ENCODE data around the gene CHKA.

GRCh38 chr11:68035266-68035876, 85.8 kb downstream of the CHKA start:
- TF ChIP-seq PYGO2 (tag; IDR thresholded peaks at IDR 0.05), result no peak
- TF ChIP-seq ZNF444 (CRISPR knock-in tag; IDR thresholded peaks at IDR 0.05), result no peak
- TF ChIP-seq CHD2 (IDR thresholded peaks at IDR 0.05; ENCODE audit: low read depth, low read length), result no peak
- TF ChIP-seq FOXJ3 (CRISPR knock-in tag; IDR thresholded peaks at IDR 0.05), result no peak
- TF ChIP-seq, protein P1, sequence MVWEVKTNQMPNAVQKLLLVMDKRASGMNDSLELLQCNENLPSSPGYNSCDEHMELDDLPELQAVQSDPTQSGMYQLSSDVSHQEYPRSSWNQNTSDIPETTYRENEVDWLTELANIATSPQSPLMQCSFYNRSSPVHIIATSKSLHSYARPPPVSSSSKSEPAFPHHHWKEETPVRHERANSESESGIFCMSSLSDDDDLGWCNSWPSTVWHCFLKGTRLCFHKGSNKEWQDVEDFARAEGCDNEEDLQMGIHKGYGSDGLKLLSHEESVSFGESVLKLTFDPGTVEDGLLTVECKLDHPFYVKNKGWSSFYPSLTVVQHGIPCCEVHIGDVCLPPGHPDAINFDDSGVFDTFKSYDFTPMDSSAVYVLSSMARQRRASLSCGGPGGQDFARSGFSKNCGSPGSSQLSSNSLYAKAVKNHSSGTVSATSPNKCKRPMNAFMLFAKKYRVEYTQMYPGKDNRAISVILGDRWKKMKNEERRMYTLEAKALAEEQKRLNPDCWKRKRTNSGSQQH (CRISPR knock-in tag; IDR thresholded peaks at IDR 0.05), result no peak
- no peak for TF ChIP-seq CEBPB (tag; IDR thresholded peaks at IDR 0.05)
- no peak for TF ChIP-seq PHF20 (IDR thresholded peaks at IDR 0.05; ENCODE audit: partially characterized antibody)
- TF ChIP-seq, protein P2, sequence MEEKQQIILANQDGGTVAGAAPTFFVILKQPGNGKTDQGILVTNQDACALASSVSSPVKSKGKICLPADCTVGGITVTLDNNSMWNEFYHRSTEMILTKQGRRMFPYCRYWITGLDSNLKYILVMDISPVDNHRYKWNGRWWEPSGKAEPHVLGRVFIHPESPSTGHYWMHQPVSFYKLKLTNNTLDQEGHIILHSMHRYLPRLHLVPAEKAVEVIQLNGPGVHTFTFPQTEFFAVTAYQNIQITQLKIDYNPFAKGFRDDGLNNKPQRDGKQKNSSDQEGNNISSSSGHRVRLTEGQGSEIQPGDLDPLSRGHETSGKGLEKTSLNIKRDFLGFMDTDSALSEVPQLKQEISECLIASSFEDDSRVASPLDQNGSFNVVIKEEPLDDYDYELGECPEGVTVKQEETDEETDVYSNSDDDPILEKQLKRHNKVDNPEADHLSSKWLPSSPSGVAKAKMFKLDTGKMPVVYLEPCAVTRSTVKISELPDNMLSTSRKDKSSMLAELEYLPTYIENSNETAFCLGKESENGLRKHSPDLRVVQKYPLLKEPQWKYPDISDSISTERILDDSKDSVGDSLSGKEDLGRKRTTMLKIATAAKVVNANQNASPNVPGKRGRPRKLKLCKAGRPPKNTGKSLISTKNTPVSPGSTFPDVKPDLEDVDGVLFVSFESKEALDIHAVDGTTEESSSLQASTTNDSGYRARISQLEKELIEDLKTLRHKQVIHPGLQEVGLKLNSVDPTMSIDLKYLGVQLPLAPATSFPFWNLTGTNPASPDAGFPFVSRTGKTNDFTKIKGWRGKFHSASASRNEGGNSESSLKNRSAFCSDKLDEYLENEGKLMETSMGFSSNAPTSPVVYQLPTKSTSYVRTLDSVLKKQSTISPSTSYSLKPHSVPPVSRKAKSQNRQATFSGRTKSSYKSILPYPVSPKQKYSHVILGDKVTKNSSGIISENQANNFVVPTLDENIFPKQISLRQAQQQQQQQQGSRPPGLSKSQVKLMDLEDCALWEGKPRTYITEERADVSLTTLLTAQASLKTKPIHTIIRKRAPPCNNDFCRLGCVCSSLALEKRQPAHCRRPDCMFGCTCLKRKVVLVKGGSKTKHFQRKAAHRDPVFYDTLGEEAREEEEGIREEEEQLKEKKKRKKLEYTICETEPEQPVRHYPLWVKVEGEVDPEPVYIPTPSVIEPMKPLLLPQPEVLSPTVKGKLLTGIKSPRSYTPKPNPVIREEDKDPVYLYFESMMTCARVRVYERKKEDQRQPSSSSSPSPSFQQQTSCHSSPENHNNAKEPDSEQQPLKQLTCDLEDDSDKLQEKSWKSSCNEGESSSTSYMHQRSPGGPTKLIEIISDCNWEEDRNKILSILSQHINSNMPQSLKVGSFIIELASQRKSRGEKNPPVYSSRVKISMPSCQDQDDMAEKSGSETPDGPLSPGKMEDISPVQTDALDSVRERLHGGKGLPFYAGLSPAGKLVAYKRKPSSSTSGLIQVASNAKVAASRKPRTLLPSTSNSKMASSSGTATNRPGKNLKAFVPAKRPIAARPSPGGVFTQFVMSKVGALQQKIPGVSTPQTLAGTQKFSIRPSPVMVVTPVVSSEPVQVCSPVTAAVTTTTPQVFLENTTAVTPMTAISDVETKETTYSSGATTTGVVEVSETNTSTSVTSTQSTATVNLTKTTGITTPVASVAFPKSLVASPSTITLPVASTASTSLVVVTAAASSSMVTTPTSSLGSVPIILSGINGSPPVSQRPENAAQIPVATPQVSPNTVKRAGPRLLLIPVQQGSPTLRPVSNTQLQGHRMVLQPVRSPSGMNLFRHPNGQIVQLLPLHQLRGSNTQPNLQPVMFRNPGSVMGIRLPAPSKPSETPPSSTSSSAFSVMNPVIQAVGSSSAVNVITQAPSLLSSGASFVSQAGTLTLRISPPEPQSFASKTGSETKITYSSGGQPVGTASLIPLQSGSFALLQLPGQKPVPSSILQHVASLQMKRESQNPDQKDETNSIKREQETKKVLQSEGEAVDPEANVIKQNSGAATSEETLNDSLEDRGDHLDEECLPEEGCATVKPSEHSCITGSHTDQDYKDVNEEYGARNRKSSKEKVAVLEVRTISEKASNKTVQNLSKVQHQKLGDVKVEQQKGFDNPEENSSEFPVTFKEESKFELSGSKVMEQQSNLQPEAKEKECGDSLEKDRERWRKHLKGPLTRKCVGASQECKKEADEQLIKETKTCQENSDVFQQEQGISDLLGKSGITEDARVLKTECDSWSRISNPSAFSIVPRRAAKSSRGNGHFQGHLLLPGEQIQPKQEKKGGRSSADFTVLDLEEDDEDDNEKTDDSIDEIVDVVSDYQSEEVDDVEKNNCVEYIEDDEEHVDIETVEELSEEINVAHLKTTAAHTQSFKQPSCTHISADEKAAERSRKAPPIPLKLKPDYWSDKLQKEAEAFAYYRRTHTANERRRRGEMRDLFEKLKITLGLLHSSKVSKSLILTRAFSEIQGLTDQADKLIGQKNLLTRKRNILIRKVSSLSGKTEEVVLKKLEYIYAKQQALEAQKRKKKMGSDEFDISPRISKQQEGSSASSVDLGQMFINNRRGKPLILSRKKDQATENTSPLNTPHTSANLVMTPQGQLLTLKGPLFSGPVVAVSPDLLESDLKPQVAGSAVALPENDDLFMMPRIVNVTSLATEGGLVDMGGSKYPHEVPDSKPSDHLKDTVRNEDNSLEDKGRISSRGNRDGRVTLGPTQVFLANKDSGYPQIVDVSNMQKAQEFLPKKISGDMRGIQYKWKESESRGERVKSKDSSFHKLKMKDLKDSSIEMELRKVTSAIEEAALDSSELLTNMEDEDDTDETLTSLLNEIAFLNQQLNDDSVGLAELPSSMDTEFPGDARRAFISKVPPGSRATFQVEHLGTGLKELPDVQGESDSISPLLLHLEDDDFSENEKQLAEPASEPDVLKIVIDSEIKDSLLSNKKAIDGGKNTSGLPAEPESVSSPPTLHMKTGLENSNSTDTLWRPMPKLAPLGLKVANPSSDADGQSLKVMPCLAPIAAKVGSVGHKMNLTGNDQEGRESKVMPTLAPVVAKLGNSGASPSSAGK (IDR thresholded peaks at IDR 0.05), result no peak
- TF ChIP-seq, protein P3, sequence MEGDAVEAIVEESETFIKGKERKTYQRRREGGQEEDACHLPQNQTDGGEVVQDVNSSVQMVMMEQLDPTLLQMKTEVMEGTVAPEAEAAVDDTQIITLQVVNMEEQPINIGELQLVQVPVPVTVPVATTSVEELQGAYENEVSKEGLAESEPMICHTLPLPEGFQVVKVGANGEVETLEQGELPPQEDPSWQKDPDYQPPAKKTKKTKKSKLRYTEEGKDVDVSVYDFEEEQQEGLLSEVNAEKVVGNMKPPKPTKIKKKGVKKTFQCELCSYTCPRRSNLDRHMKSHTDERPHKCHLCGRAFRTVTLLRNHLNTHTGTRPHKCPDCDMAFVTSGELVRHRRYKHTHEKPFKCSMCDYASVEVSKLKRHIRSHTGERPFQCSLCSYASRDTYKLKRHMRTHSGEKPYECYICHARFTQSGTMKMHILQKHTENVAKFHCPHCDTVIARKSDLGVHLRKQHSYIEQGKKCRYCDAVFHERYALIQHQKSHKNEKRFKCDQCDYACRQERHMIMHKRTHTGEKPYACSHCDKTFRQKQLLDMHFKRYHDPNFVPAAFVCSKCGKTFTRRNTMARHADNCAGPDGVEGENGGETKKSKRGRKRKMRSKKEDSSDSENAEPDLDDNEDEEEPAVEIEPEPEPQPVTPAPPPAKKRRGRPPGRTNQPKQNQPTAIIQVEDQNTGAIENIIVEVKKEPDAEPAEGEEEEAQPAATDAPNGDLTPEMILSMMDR (IDR thresholded peaks at IDR 0.05 in 2 of 3, conservative IDR thresholded peaks at IDR 0.05 in 1 of 3; ENCODE audit: insufficient read depth in 2 of 3, low read depth in 1 of 3, low read length in 3 of 3), result no peak
- TF ChIP-seq EZH2 (IDR thresholded peaks at IDR 0.05; ENCODE audit: borderline replicate concordance, low read depth, low read length), result no peak
- no peak for TF ChIP-seq SRSF7 (optimal IDR thresholded peaks at IDR 0.05; ENCODE audit: low read depth, low read length)
- TF ChIP-seq EP300 (IDR thresholded peaks at IDR 0.05; ENCODE audit: low read length), result no peak
- no peak for TF ChIP-seq CBFA2T2 (conservative IDR thresholded peaks at IDR 0.05)
